Measurements from ENCODE around the gene RRAGC. TPM values are rescaled to one million over a fixed set of nuclear protein-coding genes. Genes with fewer than 3 reads are reported as not detected.

RRAGC gene
- total and polyA plus RNA-seq, 9 of the 15 experiments (the other 6 are each of a cell fraction or from before 2014, with no cell fraction given): 3.9 to 16.9 (median 10.9) TPM

- no peak for TF ChIP-seq ZNF134 (CRISPR knock-in tag; conservative IDR thresholded peaks at IDR 0.05)
- no peak for TF ChIP-seq ZNF407 (IDR thresholded peaks at IDR 0.05; ENCODE audit: low read depth)
- no peak for TF ChIP-seq ZNF212 (CRISPR knock-in tag; IDR thresholded peaks at IDR 0.05)
- TF ChIP-seq GATA2 (CRISPR knock-in tag; IDR thresholded peaks at IDR 0.05): peak; percentile 95
- peak in 2 of 3 experiments; percentile 43 to 54; a peak in 4 of 6 replicates for TF ChIP-seq CTCF (IDR thresholded peaks at IDR 0.05 in 2 of 3, conservative IDR thresholded peaks at IDR 0.05 in 1 of 3; ENCODE audit: insufficient read depth in 2 of 3, low read depth in 1 of 3, low read length in 3 of 3)
- TF ChIP-seq RB1 (IDR thresholded peaks at IDR 0.05; ENCODE audit: low read depth): peak; percentile 95
- no peak for TF ChIP-seq PRPF4 (IDR thresholded peaks at IDR 0.05; ENCODE audit: insufficient read depth, low read depth, low read length, poor library complexity, severe bottlenecking)
- peak; percentile 91 to 93 for TF ChIP-seq KDM1A (IDR thresholded peaks at IDR 0.05)
- no peak for TF ChIP-seq ZNF551 (CRISPR knock-in tag; IDR thresholded peaks at IDR 0.05)
- peak; percentile 96 for TF ChIP-seq MAX (CRISPR knock-in tag; IDR thresholded peaks at IDR 0.05)
- TF ChIP-seq ZBTB7A (IDR thresholded peaks at IDR 0.05; ENCODE audit: borderline replicate concordance, control insufficient read depth, low read depth, low read length): peak; percentile 72; the same call in 1 of the 2 replicates
- no peak for TF ChIP-seq ZNF780A (CRISPR knock-in tag; IDR thresholded peaks at IDR 0.05)
- TF ChIP-seq ZBTB17 (CRISPR knock-in tag; IDR thresholded peaks at IDR 0.05): peak; percentile 83
- no peak for TF ChIP-seq ZSCAN32 (CRISPR knock-in tag; IDR thresholded peaks at IDR 0.05)
- TF ChIP-seq POU5F1 (IDR thresholded peaks at IDR 0.05; ENCODE audit: borderline replicate concordance, low read depth, low read length, partially characterized antibody): peak; percentile 19
- no peak for TF ChIP-seq ZBTB1 (CRISPR knock-in tag; IDR thresholded peaks at IDR 0.05; ENCODE audit: borderline replicate concordance, low read depth)
- peak; percentile 94 for TF ChIP-seq MTA2 (IDR thresholded peaks at IDR 0.05; ENCODE audit: low read depth)
- TF ChIP-seq CGGBP1 (CRISPR knock-in tag; IDR thresholded peaks at IDR 0.05): no peak
Observed at GRCh38 chr1:38815903-38816627, 43.5 kb downstream of the RRAGC start (continued).
